Naive thymus-derived CD8-positive, alpha-beta T cell (primary cell): ENCODE measurements around the gene NCAPG2. TPM values are rescaled to one million over a fixed set of nuclear protein-coding genes. Genes with fewer than 3 reads are reported as not detected.
"Not testable (repeated sequence)": the region's sequence is repeated elsewhere in the genome, so short reads cannot be mapped to it uniquely, and the experiment has no call there.

Source experiments
- ATAC-seq, 2 donors: fragments of 150-1000 bp; cut with Tn5 transposase in 1 of 2; sonication (Bioruptor Pico), chemical (Tn5 transposase) in 1 of 2; 1 replicate in 1 of 2; 2 replicates in 1 of 2; pipeline ENCODE4 v1.10.0; 2021; ENCODE audit warnings: mild to moderate bottlenecking in 2 of 2, moderate library complexity in 2 of 2
- POLR2A ChIA-PET: fragments of 350-600 bp; sonication (Branson Sonifier 250); formaldehyde crosslinking; loops from one replicate; lab custom pipeline; 2021; ENCODE audit warnings: antibody characterized with exemption; lab: Charles Lee
- DNase-seq, 10 donors: peaks; one replicate each; pipeline versions ENCODE4 v3.0.0 to v3.0.0-alpha.2; 2020 to 2022
- H3K27ac Mint-ChIP-seq, 10 donors: one replicate each; pipeline ENCODE4 v1.8.0; 2020 to 2022; ENCODE audit warnings: mild to moderate bottlenecking in 10 of 10, mixed read lengths in 10 of 10, moderate library complexity in 4 of 10, inconsistent platforms in 1 of 10
- H3K27me3 Mint-ChIP-seq, 5 donors: one replicate each; pipeline ENCODE4 v1.8.0; 2021 to 2022; ENCODE audit warnings: mixed read lengths in 5 of 5
- H3K36me3 Mint-ChIP-seq, 3 donors: one replicate each; pipeline ENCODE4 v1.8.0; 2020 to 2022; ENCODE audit warnings: mixed read lengths in 3 of 3, mild to moderate bottlenecking in 2 of 3, inconsistent platforms in 1 of 3
- H3K4me1 Mint-ChIP-seq, 4 donors: one replicate each; pipeline ENCODE4 v1.8.0; 2021 to 2022; ENCODE audit warnings: mixed read lengths in 4 of 4
- H3K4me3 Mint-ChIP-seq, 10 donors: one replicate each; pipeline ENCODE4 v1.8.0; 2020 to 2022; ENCODE audit warnings: mild to moderate bottlenecking in 10 of 10, mixed read lengths in 10 of 10, moderate library complexity in 6 of 10, inconsistent platforms in 1 of 10
- H3K9me3 Mint-ChIP-seq, 9 donors: one replicate each; pipeline ENCODE4 v1.8.0; 2020 to 2022; ENCODE audit warnings: mixed read lengths in 9 of 9, mild to moderate bottlenecking in 3 of 9, inconsistent platforms in 1 of 9, moderate library complexity in 1 of 9
- polyA plus RNA-seq, 3 donors: library from polyadenylated mRNA; unstranded; fragments of 300-500 nt; fragmentation: Illumina TruSeq; gene quantifications; one replicate each; pipeline ENCODE4 v1.2.3, GENCODE V29; 2021
- total RNA-seq, 8 experiments: library from RNA in 2 of 8; stranded (reverse) in 2 of 8; gene quantifications; one replicate each; pipeline ENCODE4 v1.2.3 and lab custom pipeline; 2021 to 2026

Gene NCAPG2
- total and polyA plus RNA-seq, 5 experiments from 2014 or later: 2.4 to 7.7 (median 3.7) TPM

GRCh38 chr7:158680754-158681153, 23.9 kb downstream of the NCAPG2 start:
- POLR2A ChIA-PET: no interaction called here
- H3K36me3 Mint-ChIP-seq: peaks cover 5 to 14% (median 14%) of the 10 kb centered on the region in 3 donors
- no peak overlapping the region for H3K4me3 Mint-ChIP-seq
- DNase-seq (no peak), ATAC-seq (no peak)
- H3K9me3 Mint-ChIP-seq: no peaks in the 10 kb centered on the region
- H3K27ac Mint-ChIP-seq: no peak overlapping the region
- no peaks in the 10 kb centered on the region for H3K27me3 Mint-ChIP-seq
- peaks cover 2 to 14% (median 9%) of the 10 kb centered on the region in 4 donors for H3K4me1 Mint-ChIP-seq

GRCh38 chr7:158676906-158677305, 27.7 kb downstream of the NCAPG2 start:
- Mint-ChIP-seq H3K27ac (no peak overlapping the region), H3K9me3 (no peaks in the 10 kb centered on the region), H3K27me3 (no peaks in the 10 kb centered on the region), H3K4me1 (peaks cover 5 to 14% (median 9%) of the 10 kb centered on the region in 4 donors), H3K36me3 (peaks cover 4 to 17% (median 11%) of the 10 kb centered on the region in 3 donors), H3K4me3 (no peak overlapping the region)
- DNase-seq: no peak
- ATAC-seq: no peak
- POLR2A ChIA-PET: no interaction called here

GRCh38 chr7:158676171-158676840, 28.3 kb downstream of the NCAPG2 start:
- Mint-ChIP-seq H3K9me3 (no peaks in the 10 kb centered on the region), H3K4me3 (no peak overlapping the region), H3K27ac (peak overlapping the region in 1 of 10 donors; percentile 12), H3K36me3 (peaks cover 4 to 21% (median 14%) of the 10 kb centered on the region in 3 donors), H3K27me3 (no peaks in the 10 kb centered on the region), H3K4me1 (peaks cover 5 to 14% (median 9%) of the 10 kb centered on the region in 4 donors)
- DNase-seq: no peak
- POLR2A ChIA-PET: no interaction called here
- ATAC-seq: no peak

- no peaks in the 10 kb centered on the region for H3K9me3 Mint-ChIP-seq
- no peak overlapping the region for H3K4me3 Mint-ChIP-seq
- POLR2A ChIA-PET: no interaction called here
- no peak for ATAC-seq
- peaks cover 4 to 21% (median 13%) of the 10 kb centered on the region in 3 donors for H3K36me3 Mint-ChIP-seq
- H3K4me1 Mint-ChIP-seq: peaks cover 0 to 3% (median 0%) of the 10 kb centered on the region in 4 donors
- no peaks in the 10 kb centered on the region for H3K27me3 Mint-ChIP-seq
- no peak overlapping the region for H3K27ac Mint-ChIP-seq
- no peak for DNase-seq
Measured at GRCh38 chr7:158672975-158673374, 31.6 kb downstream of the NCAPG2 start.

GRCh38 chr7:158668086-158668485, 36.5 kb downstream of the NCAPG2 start:
- peaks cover 4 to 20% (median 8%) of the 10 kb centered on the region in 3 donors for H3K36me3 Mint-ChIP-seq
- H3K4me1 Mint-ChIP-seq, H3K27ac Mint-ChIP-seq, H3K4me3 Mint-ChIP-seq, H3K9me3 Mint-ChIP-seq, POLR2A ChIA-PET, H3K27me3 Mint-ChIP-seq: not testable (repeated sequence)
- peak in 1 of 2 donors; percentile 68 for ATAC-seq
- DNase-seq: peak in 1 of 10 donors; percentile 36

GRCh38 chr7:158666966-158667678, 37.5 kb downstream of the NCAPG2 start:
- peaks cover 0 to 23% (median 8%) of the 10 kb centered on the region in 3 donors for H3K36me3 Mint-ChIP-seq
- H3K27ac Mint-ChIP-seq, H3K9me3 Mint-ChIP-seq, H3K4me1 Mint-ChIP-seq, H3K27me3 Mint-ChIP-seq, ATAC-seq, POLR2A ChIA-PET: not testable (repeated sequence)
- peak overlapping the region in 1 of 10 donors; percentile 31 for H3K4me3 Mint-ChIP-seq
- peak in 1 of 10 donors; percentile 3 for DNase-seq

DNA sequence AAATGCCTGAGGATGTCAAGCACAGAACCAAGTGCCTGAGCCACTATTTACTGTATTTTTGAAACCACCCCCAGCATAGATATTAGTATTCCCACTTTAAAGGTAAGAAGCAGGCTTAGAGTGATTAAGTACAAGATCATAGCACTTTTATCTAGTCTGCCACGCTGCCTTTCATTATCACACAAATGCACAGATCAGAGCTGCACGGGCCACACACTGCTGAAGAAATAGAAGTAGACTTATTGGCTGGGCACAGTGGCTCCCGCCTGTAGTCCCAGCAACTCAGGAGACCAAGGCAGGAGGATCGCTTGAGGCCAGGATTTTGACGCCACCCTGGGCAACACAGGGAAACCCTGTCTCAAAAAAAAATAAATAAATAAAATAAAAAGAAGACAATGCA, 38.2 kb downstream of the NCAPG2 start:
- peaks cover 0 to 2% (median 0%) of the 10 kb centered on the region in 4 donors for H3K4me1 Mint-ChIP-seq
- no peak overlapping the region for H3K4me3 Mint-ChIP-seq
- no peaks in the 10 kb centered on the region for H3K9me3 Mint-ChIP-seq
- POLR2A ChIA-PET: no interaction called here
- DNase-seq (no peak), ATAC-seq (no peak)
- H3K27ac Mint-ChIP-seq: peak overlapping the region in 1 of 10 donors; percentile 45
- peaks cover 0 to 18% (median 6%) of the 10 kb centered on the region in 3 donors for H3K36me3 Mint-ChIP-seq
- H3K27me3 Mint-ChIP-seq: no peaks in the 10 kb centered on the region

- DNase-seq (no peak), ATAC-seq (no peak)
- Mint-ChIP-seq H3K27ac (no peak overlapping the region), H3K36me3 (peaks cover 0 to 20% (median 0%) of the 10 kb centered on the region in 3 donors), H3K9me3 (no peaks in the 10 kb centered on the region), H3K27me3 (no peaks in the 10 kb centered on the region), H3K4me3 (no peak overlapping the region), H3K4me1 (peaks cover 0 to 2% (median 0%) of the 10 kb centered on the region in 4 donors)
- POLR2A ChIA-PET: no interaction called here
Measured at GRCh38 chr7:158664406-158664805, 40.2 kb downstream of the NCAPG2 start.

DNA sequence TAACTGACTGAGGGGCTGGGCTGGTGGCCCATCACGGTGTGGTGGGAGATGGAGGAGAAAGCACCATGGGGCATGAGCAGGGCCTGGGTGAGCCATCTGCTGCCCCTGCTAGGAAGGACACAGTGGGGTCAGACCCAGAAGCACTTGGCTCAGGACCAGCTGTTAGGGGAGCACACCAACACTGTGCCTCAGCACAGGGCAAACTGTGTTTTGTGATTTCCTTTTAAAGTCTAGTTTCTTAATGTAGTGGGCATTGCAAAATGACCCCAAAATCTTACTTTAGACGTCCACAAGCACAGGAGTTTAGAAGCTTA, 41.2 kb downstream of the NCAPG2 start:
- DNase-seq (no peak), ATAC-seq (no peak)
- Mint-ChIP-seq H3K27ac (peak overlapping the region in 8 of 10 donors; percentile 37 to 84 (median 58)), H3K27me3 (no peaks in the 10 kb centered on the region), H3K36me3 (peaks cover 0 to 20% (median 0%) of the 10 kb centered on the region in 3 donors), H3K9me3 (no peaks in the 10 kb centered on the region), H3K4me3 (peak overlapping the region in 7 of 10 donors; percentile 8 to 56 (median 46)), H3K4me1 (peaks cover 0 to 2% (median 0%) of the 10 kb centered on the region in 4 donors)
- POLR2A ChIA-PET: no interaction called here

DNA sequence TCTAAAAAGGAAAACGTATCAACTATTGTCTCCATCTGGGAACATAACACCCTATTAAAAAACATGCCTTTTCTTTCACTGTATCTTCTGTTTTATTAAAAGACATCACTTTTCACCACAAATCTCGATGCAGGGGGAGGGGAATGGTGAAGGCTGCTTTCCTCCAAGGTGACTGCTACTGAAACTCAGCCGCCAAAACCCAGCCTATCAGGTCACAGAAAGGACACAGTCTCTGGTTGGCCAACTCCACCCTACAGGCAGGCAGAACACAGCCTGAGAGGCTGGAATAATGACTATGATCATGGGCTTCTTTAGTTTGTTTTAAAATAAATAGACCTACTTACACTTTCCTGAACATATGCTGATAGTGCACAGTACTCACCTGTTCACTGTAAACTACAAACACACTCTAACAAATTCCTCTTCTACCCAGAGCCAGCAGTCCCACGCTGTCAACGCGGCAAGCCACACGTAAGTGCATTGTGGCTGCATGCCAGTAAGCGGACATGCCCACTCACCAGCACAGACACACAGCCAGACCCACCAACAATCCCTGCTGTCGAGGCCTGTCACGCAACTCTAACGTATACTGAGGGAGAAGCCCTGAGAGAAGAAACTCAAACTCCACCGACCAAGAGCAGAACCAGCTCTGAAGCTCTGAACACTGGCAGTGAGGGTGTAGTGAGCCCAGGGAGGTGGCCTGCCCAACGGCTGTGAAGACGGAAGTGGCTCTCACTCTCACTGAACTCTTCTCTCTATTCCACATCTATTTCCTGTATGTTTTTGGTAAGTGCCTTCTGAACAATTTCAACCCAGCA, 41.8 kb downstream of the NCAPG2 start:
- DNase-seq (no peak), ATAC-seq (peak; percentile 65 to 68)
- POLR2A ChIA-PET: no interaction called here
- peak overlapping the region in 9 of 10 donors; percentile 39 to 84 (median 59) for H3K27ac Mint-ChIP-seq
- no peaks in the 10 kb centered on the region for H3K9me3 Mint-ChIP-seq
- peak overlapping the region in 8 of 10 donors; percentile 8 to 56 (median 36) for H3K4me3 Mint-ChIP-seq
- no peaks in the 10 kb centered on the region for H3K27me3 Mint-ChIP-seq
- peaks cover 0 to 23% (median 0%) of the 10 kb centered on the region in 3 donors for H3K36me3 Mint-ChIP-seq
- peaks cover 0 to 2% (median 0%) of the 10 kb centered on the region in 4 donors for H3K4me1 Mint-ChIP-seq

DNA sequence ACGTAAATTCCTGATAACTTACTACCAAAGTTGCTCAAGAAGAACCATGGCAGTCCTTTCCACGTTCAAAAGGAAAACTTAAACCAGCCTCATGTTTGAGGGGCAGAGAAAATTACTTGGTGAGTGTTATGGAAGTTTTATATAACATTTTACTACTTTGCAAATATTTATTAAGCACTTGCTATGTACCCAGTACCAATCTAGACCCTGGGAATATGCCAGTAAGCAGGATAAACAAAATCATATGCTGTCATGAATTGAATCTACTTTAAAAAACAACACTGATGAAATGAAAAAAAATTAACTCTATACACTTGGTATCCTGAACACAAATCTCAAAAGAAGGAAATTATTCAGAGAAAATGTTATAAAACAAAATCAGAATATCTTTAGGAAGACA, 46.1 kb downstream of the NCAPG2 start:
- no peak overlapping the region for H3K4me3 Mint-ChIP-seq
- no peak overlapping the region for H3K27ac Mint-ChIP-seq
- ATAC-seq (no peak), DNase-seq (no peak)
- POLR2A ChIA-PET: interaction anchor here (0.6 kb wide), 1 partner anchor 9 kb away, joined by 3 read pairs; no protein-coding TSS in a partner anchor
- H3K27me3 Mint-ChIP-seq: no peaks in the 10 kb centered on the region
- H3K9me3 Mint-ChIP-seq: no peaks in the 10 kb centered on the region
- H3K4me1 Mint-ChIP-seq: no peaks in the 10 kb centered on the region
- peaks cover 0 to 35% (median 8%) of the 10 kb centered on the region in 3 donors for H3K36me3 Mint-ChIP-seq

- Mint-ChIP-seq H3K27me3 (no peaks in the 10 kb centered on the region), H3K4me1 (no peaks in the 10 kb centered on the region), H3K4me3 (no peak overlapping the region), H3K9me3 (no peaks in the 10 kb centered on the region), H3K36me3 (peaks cover 0 to 24% (median 9%) of the 10 kb centered on the region in 3 donors), H3K27ac (no peak overlapping the region)
- ATAC-seq: no peak
- POLR2A ChIA-PET: no interaction called here
- no peak for DNase-seq
Measured at GRCh38 chr7:158657189-158657746, 47.3 kb downstream of the NCAPG2 start.
